K562 (cell line): ENCODE results near the gene VPS16. TPM values are rescaled to one million over a fixed set of nuclear protein-coding genes. Genes with fewer than 3 reads are reported as not detected.

Source experiments
- ATAC-seq: fragments of 200-7000 bp; cut with Tn5 transposase; 3 replicates; pipeline ENCODE4 v1.9.1; 2020; ENCODE audit warnings: moderate library complexity
- BruUV-seq: library from RNA; stranded (reverse); fragments of 400-500 nt; replicated peaks from 2 replicates; lab custom pipeline; 2021; lab: Mats Ljungman, UMichigan
- CTCF ChIA-PET: fragments of 300-600 bp; formaldehyde crosslinking; extraction: SDS; loops from one replicate; lab custom pipeline; 2021; ENCODE audit warnings: low intra/inter-chr PET ratio; lab: Yijun Ruan, JAX
- POLR2A ChIA-PET: fragments of 300-600, 350-650 bp; sonication (Branson Sonifier 250); formaldehyde crosslinking; extraction: SDS; loops from one replicate; lab custom pipeline; 2021; ENCODE audit warnings: antibody characterized with exemption, inconsistent platforms; lab: Yijun Ruan, JAX
- DNase-seq, 4 experiments: peaks; one replicate each; pipeline versions ENCODE4 v3.0.0 to v3.0.0-alpha.2; 2011 to 2018; ENCODE audit warnings: low spot score in 3 of 4, mixed read lengths in 3 of 4; ENCODE audit errors: extremely low read depth in 1 of 4
- FAIRE-seq: peaks from 2 replicates; lab custom pipeline; 2011; peaks lifted over from hg19 to GRCh38; lab: Jason Lieb, UNC
- H2AFZ ChIP-seq: 2 replicates; pipeline ENCODE4 v1.6.0; 2011; ENCODE audit warnings: low read depth, low read length, control low read depth, inconsistent platforms
- H3K27ac ChIP-seq: fragments of 200-600 bp; 3 replicates; pipeline ENCODE4 v1.8.0; 2011; ENCODE audit warnings: low read depth, mild to moderate bottlenecking, control low read depth, inconsistent platforms, low read length, moderate library complexity, mixed read lengths; ENCODE audit errors: extremely low read depth
- H3K27me3 ChIP-seq, 2 experiments: fragments of 300-600 bp in 1 of 2; 2 replicates in 1 of 2; 3 replicates in 1 of 2; pipeline versions ENCODE4 v1.6.0 to v1.8.0; 2011; ENCODE audit warnings: inconsistent platforms in 2 of 2, low read length in 2 of 2, mild to moderate bottlenecking in 1 of 2, mixed read lengths in 1 of 2, moderate library complexity in 1 of 2; ENCODE audit not compliant: control insufficient read depth in 2 of 2, insufficient read depth in 2 of 2
- H3K36me3 ChIP-seq: fragments of 300-600 bp; 3 replicates; pipeline ENCODE4 v1.8.0; 2011; ENCODE audit warnings: mild to moderate bottlenecking, low read length, inconsistent platforms; ENCODE audit not compliant: control insufficient read depth, insufficient read depth
- H3K4me1 ChIP-seq, 2 experiments: fragments of 200-600 bp in 1 of 2; replicated peaks in 1 of 2; 2 replicates in 1 of 2; 3 replicates in 1 of 2; pipeline versions ENCODE4 v1.5.1 to v1.8.0; 2011; ENCODE audit warnings: inconsistent platforms in 2 of 2, low read length in 2 of 2, mild to moderate bottlenecking in 1 of 2, mixed read lengths in 1 of 2, moderate library complexity in 1 of 2; ENCODE audit not compliant: control insufficient read depth in 2 of 2, insufficient read depth in 2 of 2
- H3K4me2 ChIP-seq: 2 replicates; pipeline ENCODE4 v1.6.1; 2011; ENCODE audit warnings: low read length, control low read depth, inconsistent platforms, mixed read lengths; ENCODE audit not compliant: insufficient read depth
- H3K4me3 ChIP-seq: fragments of 200-600 bp; sonication (generic), shearing (Covaris generic); 2 replicates; pipeline ENCODE4 v1.5.1; 2016; ENCODE audit warnings: control low read depth, inconsistent platforms
- H3K79me2 ChIP-seq: fragments of 200-600 bp; 3 replicates; pipeline ENCODE4 v1.8.0; 2011; ENCODE audit warnings: low read length, inconsistent platforms; ENCODE audit not compliant: control insufficient read depth, insufficient read depth
- H3K9ac ChIP-seq, 2 experiments: 2 replicates each; pipeline versions ENCODE4 v1.6.0 to v1.6.1; 2011; ENCODE audit warnings: low read depth in 2 of 2, low read length in 2 of 2, control low read depth in 1 of 2, inconsistent platforms in 1 of 2, mild to moderate bottlenecking in 1 of 2, mixed read lengths in 1 of 2; ENCODE audit not compliant: insufficient read depth in 1 of 2
- H3K9me1 ChIP-seq: one replicate; pipeline ENCODE4 v1.6.0; 2011; ENCODE audit warnings: inconsistent platforms, mild to moderate bottlenecking, low read length, moderate library complexity; ENCODE audit not compliant: control insufficient read depth, insufficient read depth
- H3K9me3 ChIP-seq: replicated peaks from 2 replicates; pipeline ENCODE4 v1.5.1; 2011; ENCODE audit warnings: low read depth, low read length, inconsistent platforms; ENCODE audit not compliant: control insufficient read depth, insufficient read depth
- H4K20me1 ChIP-seq: replicated peaks from 2 replicates; pipeline ENCODE4 v1.6.1; 2011; ENCODE audit warnings: low read length, inconsistent platforms, mixed read lengths; ENCODE audit not compliant: control insufficient read depth, insufficient read depth
- C11orf30 ChIP-seq: fragments of 450-650 bp; IDR thresholded peaks from 2 replicates; pipeline ENCODE4 v1.6.1; 2016; ENCODE audit warnings: low read depth, mild to moderate bottlenecking
- HNRNPLL ChIP-seq: fragments of 200-400 bp; formaldehyde crosslinking; IDR thresholded peaks from 2 replicates; pipeline ENCODE4 v1.6.1; 2017; ENCODE audit warnings: low read length, low read depth, mild to moderate bottlenecking; ENCODE audit not compliant: poor library complexity, severe bottlenecking
- HOMEZ ChIP-seq: fragments of 250-450 bp; sonication (Bioruptor Pico); IDR thresholded peaks from 2 replicates; pipeline ENCODE4 v1.4.0; 2020; ENCODE audit warnings: mild to moderate bottlenecking, moderate library complexity
- MCM7 ChIP-seq, 2 experiments: fragments of 450-650 bp; IDR thresholded peaks; 2 replicates each; pipeline ENCODE4 v1.6.1; 2016 to 2018
- NRF1 ChIP-seq, 2 experiments: fragments of 450-650 bp; IDR thresholded peaks in 1 of 2; conservative IDR thresholded peaks in 1 of 2; 2 replicates each; pipeline ENCODE4 v1.6.1; 2014; ENCODE audit warnings: mild to moderate bottlenecking in 2 of 2
- RFX5 ChIP-seq: IDR thresholded peaks from 2 replicates; pipeline ENCODE4 v1.6.1; 2011; ENCODE audit warnings: low read depth, mild to moderate bottlenecking, improper control_type of control experiment, low read length
- TCF3 ChIP-seq: sonication (generic); formaldehyde crosslinking; IDR thresholded peaks from 2 replicates; pipeline ENCODE4 v1.4.0; 2020; ENCODE audit warnings: mild to moderate bottlenecking, missing genetic modification reagents
- VEZF1 ChIP-seq: fragments of 200-800 bp; sonication (Bioruptor generic); IDR thresholded peaks from 2 replicates; pipeline ENCODE4 v1.6.1; 2017; ENCODE audit warnings: missing genetic modification characterization, missing compliant biosample characterization
- ZFP1 ChIP-seq: fragments of 450-650 bp; formaldehyde crosslinking; IDR thresholded peaks from 2 replicates; pipeline ENCODE4 v1.4.0; 2020; ENCODE audit warnings: mild to moderate bottlenecking, mixed read lengths
- ZNF253 ChIP-seq: fragments of 250-450 bp; sonication (Bioruptor Pico); conservative IDR thresholded peaks from 2 replicates; pipeline ENCODE4 v1.6.1; 2021; ENCODE audit warnings: mild to moderate bottlenecking
- ZNF561 ChIP-seq: fragments of 450-650 bp; formaldehyde crosslinking; conservative IDR thresholded peaks from 2 replicates; pipeline ENCODE4 v1.4.0; 2020; ENCODE audit warnings: mild to moderate bottlenecking, moderate library complexity
- ZNF696 ChIP-seq: fragments of 250-450 bp; sonication (Bioruptor Pico); conservative IDR thresholded peaks from 2 replicates; pipeline ENCODE4 v1.4.0; 2020; ENCODE audit warnings: mild to moderate bottlenecking, moderate library complexity
- ZNF699 ChIP-seq: fragments of 250-450 bp; sonication (Bioruptor Pico); IDR thresholded peaks from 2 replicates; pipeline ENCODE4 v1.8.0; 2021; ENCODE audit warnings: mild to moderate bottlenecking, moderate library complexity; ENCODE audit not compliant: insufficient replicate concordance
- WGBS: fragments of 100-300 bp; shearing (Covaris generic); methylation state at CpG from one replicate; pipeline ENCODE4 v1.1.6; 2016; ENCODE audit warnings: low coverage, mixed read lengths; ENCODE audit not compliant: insufficient coverage; ENCODE audit errors: missing lambda C conversion rate; 5-methylcytosine and 5-hydroxymethylcytosine counted together
- in situ Hi-C: fragments of 300-500 bp; cut with MboI; formaldehyde crosslinking; loops from 4 replicates; pipeline ENCODE4 v1.15.0; 2018; ENCODE audit warnings: inconsistent platforms, mixed read lengths
- intact Hi-C: fragments of 100-400 bp; cut with micrococcal nuclease; formaldehyde crosslinking; loops from 2 replicates; pipeline ENCODE4 v1.14.2; 2022
- polyA plus RNA-seq, 8 experiments: library from polyadenylated mRNA; depleted of rRNA in 4 of 8; stranded (reverse) in 5 of 8; unstranded in 3 of 8; fragments of >200 nt; fragmentation: Nextera tagmentation in 2 of 8; fragmentation: Illumina TruSeq in 1 of 8; extraction: Ambion mirVana in 2 of 8; extraction: Trizol in 1 of 8; gene quantifications; 2 replicates each; pipeline versions ENCODE4 v1.2.1 to v1.2.3, GENCODE V29; 2011 to 2014; ENCODE audit warnings: inconsistent platforms in 1 of 8, missing spikeins in 1 of 8
- total RNA-seq, 7 experiments: library from RNA; depleted of rRNA in 6 of 7; stranded (reverse); fragments of >200 nt in 6 of 7; fragmentation: Illumina TruSeq in 2 of 7; extraction: Trizol in 2 of 7; gene quantifications; 2 replicates each; pipeline versions ENCODE4 v1.2.1 to v1.2.3, GENCODE V29; 2011 to 2021; ENCODE audit warnings: low replicate concordance in 1 of 7

Gene VPS16
- total and polyA plus RNA-seq, 9 of the 15 experiments (the other 6 are each of a cell fraction or from before 2014, with no cell fraction given) = 6.8 to 24.7 (median 14.0) TPM

- no peak for TF ChIP-seq HOMEZ (CRISPR knock-in tag)
These were observed 45.6 kb upstream of the VPS16 start (continued) for GRCh38 chr20:2794866-2795447.

GRCh38 chr20:2795451-2795850 is 45.1 kb upstream of the VPS16 start:
- POLR2A ChIA-PET = no interaction called here
- peaks cover 2 to 25% of the 10 kb centered on the region in 2 experiments; a peak in 4 of 5 replicates for H3K4me1 ChIP-seq
- BruUV-seq = no TSS peak
- no peaks in the 10 kb centered on the region for H3K9me3 ChIP-seq
- no peak for FAIRE-seq
- CTCF ChIA-PET = no interaction called here
- TF ChIP-seq ZNF253 (CRISPR knock-in tag) (no peak), RFX5 (no peak), ZFP1 (no peak), NRF1 (conservative IDR thresholded peaks at IDR 0.05 in 1 of 2, IDR thresholded peaks at IDR 0.05 in 1 of 2) (peak; percentile 65 to 73), MCM7 (IDR thresholded peaks at IDR 0.05) (no peak), ZNF699 (no peak), HNRNPLL (no peak), VEZF1 (CRISPR knock-in tag) (0 out of 2 replicates have a peak, but pooled peaks have one; percentile 19), ZNF561 (no peak), C11orf30 (0 out of 2 replicates have a peak, but pooled peaks have one; percentile 17), ZNF696 (CRISPR knock-in tag) (no peak), TCF3 (CRISPR knock-in tag) (peak; percentile 12; the same call in 1 of the 2 replicates)
- in situ Hi-C loops (no loop called here), intact Hi-C loops (no loop called here)
- H3K79me2 ChIP-seq = no peaks in the 10 kb centered on the region
- H3K27ac ChIP-seq = no peak overlapping the region
- peak; percentile 74 for ATAC-seq
- H4K20me1 ChIP-seq = peaks cover 12% of the 10 kb centered on the region; the same call in 1 of the 2 replicates
- H3K9me1 ChIP-seq = no peaks in the 10 kb centered on the region
- no peak overlapping the region for H2AFZ ChIP-seq
- peak overlapping the region in 1 of 2 experiments; percentile 45; a peak in 1 of 4 replicates for H3K9ac ChIP-seq
- no peaks in the 10 kb centered on the region for H3K36me3 ChIP-seq
- 0% methylated on average over 20 of the region's 24 CpGs for WGBS
- H3K27me3 ChIP-seq = peaks cover 15 to 60% of the 10 kb centered on the region in 2 experiments; a peak in 4 of 5 replicates
- peak overlapping the region; percentile 14; the same call in 1 of the 2 replicates for H3K4me2 ChIP-seq
- H3K4me3 ChIP-seq = no peak overlapping the region
- DNase-seq = peak in 3 of 4 experiments; percentile 29 to 48 (median 45)
